Tibial artery (tissue), 4 donors: ENCODE data around the gene EGFLAM.
A peak's percentile ranks its signal among the peaks of the same experiment; 100 is the strongest.

ENCODE experiments used
- DNase-seq, 2 donors: peaks; one replicate each; pipeline ENCODE4 v3.0.0-alpha.2; 2019
- H3K27ac ChIP-seq, 2 donors: fragments of 200-600 bp; sonication (generic) in 1 of 2; 1 replicate in 1 of 2; 2 replicates in 1 of 2; pipeline ENCODE4 v1.5.1; 2018 to 2019; ENCODE audit warnings: mild to moderate bottlenecking in 1 of 2
- H3K27me3 ChIP-seq, 2 donors: fragments of 200-600 bp; sonication (generic) in 1 of 2; one replicate each; pipeline versions ENCODE4 v1.5.1 to v1.6.0; 2016 to 2019
- H3K36me3 ChIP-seq, 3 donors: fragments of 200-600 bp; sonication (generic) in 2 of 3; one replicate each; pipeline ENCODE4 v1.5.1; 2016 to 2019; ENCODE audit warnings: mild to moderate bottlenecking in 2 of 3
- H3K4me1 ChIP-seq, 4 donors: fragments of 200-600 bp; sonication (generic) in 2 of 4; 1 replicate in 3 of 4; 2 replicates in 1 of 4; pipeline ENCODE4 v1.5.1; 2016 to 2019
- H3K4me3 ChIP-seq, 2 donors: fragments of 200-600 bp; sonication (generic) in 1 of 2; 1 replicate in 1 of 2; 2 replicates in 1 of 2; pipeline ENCODE4 v1.5.1; 2018 to 2019; ENCODE audit warnings: mild to moderate bottlenecking in 2 of 2
- H3K9me3 ChIP-seq, 3 donors: fragments of 200-600 bp; sonication (generic) in 1 of 3; one replicate each; pipeline ENCODE4 v1.5.1; 2016 to 2019
- CTCF ChIP-seq, 2 experiments: fragments of 200-600 bp in 1 of 2; fragments of 450-650 bp in 1 of 2; IDR thresholded peaks; one replicate each; pipeline ENCODE4 v1.5.1; 2017 to 2019; ENCODE audit warnings: antibody characterized with exemption in 2 of 2, mild to moderate bottlenecking in 1 of 2, moderate library complexity in 1 of 2
- intact Hi-C: fragments of 100-400 bp; cut with DNase I; formaldehyde crosslinking; loops from one replicate; pipeline ENCODE4 v1.15.0; 2023; ENCODE audit warnings: low total_unique reads

EGFLAM gene

GRCh38 chr5:38257308-38258041, 884 bp upstream of the EGFLAM start:
- no peak overlapping the region for H3K27ac ChIP-seq

DNA sequence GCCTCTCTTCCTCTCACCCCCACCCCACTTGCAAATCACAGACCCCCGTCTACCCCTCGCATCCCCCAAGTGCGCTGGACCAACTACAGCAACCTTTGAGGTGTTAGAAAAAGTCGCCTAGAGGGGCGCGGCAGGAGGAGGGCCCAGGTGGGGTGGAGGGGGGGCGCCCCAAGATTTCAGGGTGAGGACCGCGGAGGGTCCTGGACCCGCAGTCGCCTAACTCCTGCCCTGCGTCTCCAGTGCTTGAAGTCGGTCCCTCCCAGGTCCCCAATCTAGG, 379 bp upstream of the EGFLAM start:
- intact Hi-C loops: no loop called here
- Histone ChIP-seq H3K4me1 (peaks cover 0 to 21% (median 18%) of the 10 kb centered on the region in 4 donors), H3K27ac (no peak overlapping the region), H3K27me3 (peaks cover 0 to 42% of the 10 kb centered on the region in 2 donors), H3K36me3 (no peaks in the 10 kb centered on the region), H3K4me3 (peak overlapping the region; percentile 41 to 55), H3K9me3 (no peaks in the 10 kb centered on the region)
- DNase-seq: no peak
- no peak for TF ChIP-seq CTCF (IDR thresholded peaks at IDR 0.05)

More at GRCh38 chr5:38257308-38258041, 884 bp upstream of the EGFLAM start:
- no peaks in the 10 kb centered on the region for H3K9me3 ChIP-seq
- H3K4me3 ChIP-seq: peak overlapping the region in 1 of 2 donors; percentile 55
- peaks cover 0 to 42% of the 10 kb centered on the region in 2 donors for H3K27me3 ChIP-seq
- intact Hi-C loops: no loop called here
- no peaks in the 10 kb centered on the region for H3K36me3 ChIP-seq
- no peak for TF ChIP-seq CTCF (IDR thresholded peaks at IDR 0.05)
- peaks cover 0 to 21% (median 18%) of the 10 kb centered on the region in 4 donors for H3K4me1 ChIP-seq
- no peak for DNase-seq

DNA sequence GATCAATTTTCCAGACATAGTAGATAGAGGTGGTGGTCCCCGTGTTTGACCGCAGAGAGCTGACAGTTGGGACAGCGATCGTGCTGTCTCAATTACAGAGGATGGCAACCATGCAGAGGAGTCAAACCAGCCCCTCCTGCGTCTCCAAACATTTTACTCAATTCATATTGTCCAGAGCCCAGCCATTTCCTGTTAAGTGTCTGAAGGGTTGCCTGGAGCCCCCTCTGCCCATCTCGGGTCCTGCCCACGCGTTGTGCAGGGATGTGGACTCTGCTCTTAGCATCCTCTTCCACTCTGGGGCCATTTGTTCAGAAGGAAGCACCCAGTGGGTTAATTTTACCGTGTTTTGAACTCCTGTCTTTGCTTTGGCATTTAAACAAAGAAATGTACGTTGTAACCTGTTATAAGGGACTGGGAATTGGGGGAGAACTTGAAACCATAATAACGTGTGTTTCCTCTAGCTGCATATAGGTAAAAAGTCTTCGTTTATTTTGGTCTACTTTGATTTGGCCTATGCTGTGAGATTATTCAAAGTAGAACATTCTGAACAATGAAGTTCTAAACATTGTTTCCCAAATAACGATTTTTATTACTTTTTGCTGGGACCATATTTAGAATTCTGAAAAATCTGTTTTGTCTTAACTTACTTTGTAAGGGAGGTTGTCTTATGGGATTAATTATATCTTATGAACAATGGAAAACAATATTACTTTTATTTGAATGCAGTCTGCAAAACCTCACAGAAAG, 876 bp downstream of the EGFLAM start:
- TF ChIP-seq CTCF (IDR thresholded peaks at IDR 0.05): no peak
- peak overlapping the region; percentile 41 to 55 for H3K4me3 ChIP-seq

GRCh38 chr5:38259809-38260160, 1.4 kb downstream of the EGFLAM start:
- H3K27me3 ChIP-seq: peaks cover 0 to 51% of the 10 kb centered on the region in 2 donors
- H3K27ac ChIP-seq: no peak overlapping the region
- H3K9me3 ChIP-seq: no peaks in the 10 kb centered on the region
- no peak for DNase-seq
- no peaks in the 10 kb centered on the region for H3K36me3 ChIP-seq
- no peak for TF ChIP-seq CTCF (IDR thresholded peaks at IDR 0.05)
- intact Hi-C loops: no loop called here
- no peak overlapping the region for H3K4me3 ChIP-seq
- peaks cover 0 to 21% (median 18%) of the 10 kb centered on the region in 4 donors for H3K4me1 ChIP-seq

More for the DNA sequence above, 876 bp downstream of the EGFLAM start:
- Histone ChIP-seq H3K9me3 (no peaks in the 10 kb centered on the region), H3K27ac (no peak overlapping the region), H3K4me1 (peaks cover 0 to 21% (median 18%) of the 10 kb centered on the region in 4 donors), H3K27me3 (peaks cover 0 to 45% of the 10 kb centered on the region in 2 donors), H3K36me3 (no peaks in the 10 kb centered on the region)
- intact Hi-C loops: no loop called here
- no peak for DNase-seq

GRCh38 chr5:38263983-38264382, 5.6 kb downstream of the EGFLAM start:
- intact Hi-C loops: no loop called here
- peaks cover 0 to 25% of the 10 kb centered on the region in 2 donors for H3K27me3 ChIP-seq

More at GRCh38 chr5:38263983-38264382, 5.6 kb downstream of the EGFLAM start:
- no peak for TF ChIP-seq CTCF (IDR thresholded peaks at IDR 0.05)
- H3K9me3 ChIP-seq: no peaks in the 10 kb centered on the region
- H3K36me3 ChIP-seq: no peaks in the 10 kb centered on the region
- H3K4me3 ChIP-seq: no peak overlapping the region
- H3K4me1 ChIP-seq: peaks cover 0 to 2% (median under 1%) of the 10 kb centered on the region in 4 donors
- no peak for DNase-seq
- no peak overlapping the region for H3K27ac ChIP-seq
